Mesodermal cell (in vitro differentiated cells): ENCODE measurements around the gene CDH18.

Experiments used
- H3K27ac ChIP-seq: 2 replicates; pipeline ENCODE4 v1.7.0; 2013; ENCODE audit warnings: mild to moderate bottlenecking, low read depth, low read length, moderate library complexity; ENCODE audit not compliant: severe bottlenecking
- H3K36me3 ChIP-seq: 2 replicates; pipeline ENCODE4 v1.7.1; 2013; ENCODE audit warnings: mild to moderate bottlenecking, low read length, moderate library complexity; ENCODE audit not compliant: control insufficient read depth, insufficient read depth
- H3K4me1 ChIP-seq: one replicate; pipeline ENCODE4 v1.7.1; 2013; ENCODE audit warnings: mild to moderate bottlenecking, low read length; ENCODE audit not compliant: insufficient read depth, control insufficient read depth, poor library complexity, severe bottlenecking
- H3K4me3 ChIP-seq: 2 replicates; pipeline ENCODE4 v1.7.0; 2013; ENCODE audit warnings: low read length, control low read depth, mild to moderate bottlenecking; ENCODE audit not compliant: insufficient read depth, poor library complexity, severe bottlenecking; ENCODE audit errors: extremely low read depth
- H3K9me3 ChIP-seq: 2 replicates; pipeline ENCODE4 v1.7.1; 2013; ENCODE audit warnings: mild to moderate bottlenecking, low read length, moderate library complexity; ENCODE audit not compliant: control insufficient read depth
- WGBS, 2 experiments: methylation state at CpG; one replicate each; pipeline ENCODE4 v1.1.5; 2013; ENCODE audit warnings: missing lambda C conversion rate in 2 of 2; ENCODE audit not compliant: insufficient coverage in 2 of 2; 5-methylcytosine and 5-hydroxymethylcytosine counted together

CDH18 gene

GRCh38 chr5:19492861-19493260 is 495.1 kb downstream of the CDH18 start:
- 71 to 100% methylated on average over 1 of the region's 1 CpG for WGBS, 2 experiments
- no peak overlapping the region for H3K4me3 ChIP-seq
- no peaks in the 10 kb centered on the region for H3K9me3 ChIP-seq

GRCh38 chr5:19488786-19489185 is 499.2 kb downstream of the CDH18 start:
- no peaks in the 10 kb centered on the region for H3K36me3 ChIP-seq
- H3K4me3 ChIP-seq = no peak overlapping the region
- 91 to 92% methylated on average over 3 of the region's 3 CpGs for WGBS, 2 experiments
- no peak overlapping the region for H3K27ac ChIP-seq
- no peaks in the 10 kb centered on the region for H3K9me3 ChIP-seq
- H3K4me1 ChIP-seq = no peaks in the 10 kb centered on the region

More at GRCh38 chr5:19492861-19493260, 495.1 kb downstream of the CDH18 start:
- H3K27ac ChIP-seq = no peak overlapping the region
- no peaks in the 10 kb centered on the region for H3K4me1 ChIP-seq
- H3K36me3 ChIP-seq = no peaks in the 10 kb centered on the region

- Histone ChIP-seq H3K4me1 (no peaks in the 10 kb centered on the region), H3K27ac (no peak overlapping the region), H3K9me3 (no peaks in the 10 kb centered on the region), H3K36me3 (no peaks in the 10 kb centered on the region), H3K4me3 (no peak overlapping the region)
These were observed 500.5 kb downstream of the CDH18 start for GRCh38 chr5:19487480-19487879.

- WGBS, 2 experiments = no CpG with 5 or more reads among the region's 5 CpGs
- H3K9me3 ChIP-seq = no peaks in the 10 kb centered on the region
- no peaks in the 10 kb centered on the region for H3K4me1 ChIP-seq
- no peaks in the 10 kb centered on the region for H3K36me3 ChIP-seq
- H3K4me3 ChIP-seq = no peak overlapping the region
- no peak overlapping the region for H3K27ac ChIP-seq
These were observed 508.4 kb downstream of the CDH18 start for GRCh38 chr5:19479562-19479961.

GRCh38 chr5:19462019-19462418 is 526.0 kb downstream of the CDH18 start:
- Histone ChIP-seq H3K27ac (no peak overlapping the region), H3K4me1 (no peaks in the 10 kb centered on the region), H3K9me3 (no peaks in the 10 kb centered on the region), H3K4me3 (no peak overlapping the region), H3K36me3 (no peaks in the 10 kb centered on the region)
- WGBS, 2 experiments = 80 to 89% methylated on average over 1 of the region's 1 CpG

- H3K4me3 ChIP-seq = no peak overlapping the region
- no peaks in the 10 kb centered on the region for H3K9me3 ChIP-seq
- WGBS, 2 experiments = no CpG with 5 or more reads among the region's 3 CpGs
- no peaks in the 10 kb centered on the region for H3K36me3 ChIP-seq
- H3K4me1 ChIP-seq = no peaks in the 10 kb centered on the region
- H3K27ac ChIP-seq = no peak overlapping the region
These were observed 563.5 kb downstream of the CDH18 start for GRCh38 chr5:19424506-19424905.
